GM19463 (cell line): Measurements from ENCODE around the gene BTBD18.
"Not testable (repeated sequence)": the region's sequence is repeated elsewhere in the genome, so short reads cannot be mapped to it uniquely, and the experiment has no call there.

Source experiments
- ATAC-seq: cut with Tn5 transposase; IDR thresholded peaks from one replicate; pipeline ENCODE4 v1.9.1; 2021; ENCODE audit warnings: mild to moderate bottlenecking, moderate library complexity; ENCODE audit not compliant: unreplicated experiment

The BTBD18 gene

GRCh38 chr11:57735619-57736298, 15.9 kb downstream of the BTBD18 start:
- peak; percentile 58 for ATAC-seq

DNA sequence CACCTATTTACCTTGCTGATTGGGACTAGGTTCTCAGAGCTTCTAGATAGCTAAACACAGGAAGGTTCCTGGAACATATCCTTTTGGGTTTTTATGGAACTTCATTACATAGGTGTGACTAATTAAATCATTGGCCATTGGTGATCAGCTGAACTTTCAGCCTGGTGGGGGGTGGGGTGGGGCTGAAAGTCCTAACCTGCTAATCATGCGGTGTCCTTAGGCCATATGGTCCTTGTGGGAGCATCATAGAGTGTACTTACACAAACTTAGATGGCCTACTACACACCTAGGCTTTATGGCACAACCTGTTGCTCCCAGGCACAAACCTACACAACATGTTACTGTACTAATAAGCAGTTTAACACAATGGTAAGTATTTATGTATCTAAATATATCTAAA, 19.0 kb downstream of the BTBD18 start:
- ATAC-seq: no peak

DNA sequence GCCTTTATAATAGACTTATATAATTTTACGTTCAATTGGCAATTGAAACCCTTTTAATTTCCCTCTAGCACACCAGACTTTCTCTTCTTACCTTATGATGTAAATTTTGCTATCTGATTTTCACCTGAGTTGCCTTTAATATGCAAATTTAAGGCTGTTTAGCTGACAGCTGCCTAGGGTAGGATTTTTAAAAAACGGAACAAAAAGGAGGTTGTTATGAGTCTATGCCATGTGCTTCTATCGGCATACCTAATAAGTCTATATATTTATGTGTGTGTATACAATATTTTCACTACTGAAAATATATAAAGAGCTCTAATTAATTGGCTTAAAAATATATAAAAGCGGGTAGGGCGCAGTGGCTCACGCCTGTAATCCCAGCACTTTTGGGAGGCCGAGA, 22.1 kb downstream of the BTBD18 start:
- no peak for ATAC-seq

GRCh38 chr11:57728829-57729228, 22.8 kb downstream of the BTBD18 start:
- no peak for ATAC-seq

DNA sequence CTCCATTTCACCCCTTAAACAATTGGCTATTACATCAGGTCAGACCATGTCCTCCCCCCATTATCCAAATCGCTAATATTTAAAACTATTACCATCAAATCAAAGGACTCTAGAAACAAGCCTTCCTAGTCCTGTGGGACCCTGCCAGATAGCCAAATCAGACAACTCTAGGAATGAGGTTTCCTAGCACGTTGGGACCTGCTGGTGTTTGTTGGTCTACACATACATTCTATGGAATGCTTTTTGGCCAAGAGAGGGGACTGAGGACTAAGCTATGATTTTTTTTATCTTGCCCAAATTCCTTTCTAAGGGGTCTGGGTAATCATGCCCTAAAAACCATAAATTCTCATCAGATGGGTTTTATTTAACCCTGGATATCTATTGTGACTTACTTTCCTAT, 24.4 kb downstream of the BTBD18 start:
- no peak for ATAC-seq

DNA sequence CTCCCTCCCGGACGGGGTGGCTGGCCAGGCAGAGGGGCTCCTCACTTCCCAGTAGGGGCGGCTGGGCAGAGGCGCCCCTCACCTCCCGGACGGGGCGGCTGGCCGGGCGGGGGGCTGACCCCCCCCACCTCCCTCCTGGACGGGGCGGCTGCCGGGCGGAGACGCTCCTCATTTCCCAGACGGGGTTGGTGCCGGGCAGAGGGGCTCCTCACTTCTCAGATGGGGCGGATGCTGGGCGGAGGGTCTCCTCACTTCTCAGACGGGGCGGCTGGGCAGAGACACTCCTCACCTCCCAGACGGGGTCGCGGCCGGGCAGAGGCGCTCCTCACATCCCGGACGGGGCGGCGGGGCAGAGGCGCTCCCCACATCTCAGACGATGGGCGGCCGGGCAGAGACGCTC, 34.9 kb downstream of the BTBD18 start:
- not testable (repeated sequence) for ATAC-seq

DNA sequence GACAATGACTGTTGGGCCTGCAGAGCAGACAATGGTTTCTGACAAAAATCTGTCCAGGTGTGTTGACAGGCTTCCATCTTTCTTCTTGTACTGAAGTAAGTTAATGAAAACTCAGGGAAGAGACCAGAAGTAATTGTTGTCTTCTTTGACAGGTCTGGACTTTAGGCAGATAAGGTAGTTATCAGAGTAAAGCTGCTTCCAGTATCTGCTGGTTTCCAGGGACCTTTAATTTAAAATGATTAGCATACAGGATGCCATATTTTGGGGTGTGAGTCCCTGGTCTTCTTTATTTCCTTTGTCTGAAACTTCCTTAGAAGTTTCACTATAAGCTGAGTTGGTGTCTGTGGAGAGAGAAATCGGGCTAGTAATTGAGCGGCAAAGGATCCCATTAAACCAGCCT, 37.8 kb downstream of the BTBD18 start:
- no peak for ATAC-seq

- peak; percentile 93 for ATAC-seq
Measured at GRCh38 chr11:57712256-57713150, 39.1 kb downstream of the BTBD18 start, which contains the start of gene TMX2. Gene TMX2 (plus strand): TSS chr11:57712593. CDS start chr11:57712619, 26 bp downstream.

DNA sequence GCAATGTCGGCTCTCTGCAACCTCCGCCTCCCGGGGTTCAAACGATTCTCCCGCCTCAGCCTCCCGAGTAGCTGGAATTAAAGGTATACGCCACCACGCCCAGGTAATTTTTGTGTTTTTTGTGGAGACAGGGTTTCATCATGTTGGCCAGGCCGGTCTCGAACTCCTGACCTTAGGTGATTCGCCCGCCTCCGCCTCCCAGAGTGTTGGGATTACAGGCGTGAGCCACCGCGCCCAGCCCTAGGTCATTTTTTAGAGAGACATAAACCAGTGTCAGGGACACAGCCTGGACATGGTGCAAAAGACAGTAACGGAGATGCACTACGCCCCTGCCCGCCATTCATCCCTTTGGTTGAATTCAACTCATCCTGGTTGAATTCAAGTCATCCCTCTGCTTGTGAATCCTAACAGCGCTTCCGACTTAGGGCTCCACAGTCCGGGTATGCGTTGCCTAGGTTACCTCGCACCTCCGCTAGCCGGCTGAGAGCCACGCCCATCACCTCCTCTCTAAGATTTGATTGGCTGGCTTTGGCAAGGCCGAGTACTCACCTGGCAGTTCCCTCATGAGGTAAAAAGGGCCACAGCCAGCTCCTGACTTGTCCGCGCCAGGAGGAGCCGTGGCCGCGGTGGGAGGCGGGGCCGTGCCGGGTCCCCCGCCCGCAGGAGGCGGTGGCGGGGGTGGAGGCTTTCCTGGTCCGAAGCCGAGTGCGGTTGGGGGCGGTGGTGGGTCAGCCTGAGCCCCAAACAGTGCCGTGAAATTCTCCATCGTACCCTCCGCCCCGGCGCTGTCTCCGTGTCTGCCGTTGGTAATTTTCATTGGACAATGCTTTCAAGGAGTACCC, 40.0 kb downstream of the BTBD18 start, which contains the start of gene MED19:
TSS of gene MED19 (minus strand) at position 802 of the 842 bp plus-strand sequence. CDS start at position 766, 36 bp downstream.
- ATAC-seq: peak; percentile 37

DNA sequence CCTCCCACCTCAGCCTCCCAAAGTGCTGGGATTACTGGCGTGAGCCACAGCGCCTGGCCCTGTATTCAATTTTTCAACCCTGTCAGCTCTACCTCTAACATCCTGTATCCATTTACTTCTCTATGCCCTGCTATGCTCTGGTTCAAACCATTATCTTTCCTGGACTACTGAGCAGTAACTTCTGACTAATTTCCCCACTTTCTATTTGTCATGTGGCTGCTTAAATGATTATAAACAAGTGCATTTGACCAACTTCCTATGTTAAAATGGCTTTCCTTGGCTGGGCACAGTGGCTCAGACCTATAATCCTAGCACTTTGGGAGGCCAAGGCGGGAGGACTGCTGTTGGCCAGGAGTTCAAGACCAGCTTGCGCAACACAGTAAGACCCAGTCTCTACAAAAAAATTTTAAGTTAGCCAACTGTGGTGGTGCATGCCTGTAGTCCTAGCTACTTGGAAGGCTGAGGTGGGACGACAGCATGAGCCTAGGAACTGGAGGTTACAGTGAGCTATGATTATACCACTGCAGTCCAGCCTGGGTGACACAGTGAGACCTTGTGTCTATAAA, 41.7 kb downstream of the BTBD18 start:
- no peak for ATAC-seq

- not testable (repeated sequence) for ATAC-seq
Measured at GRCh38 chr11:57705432-57705831, 46.2 kb downstream of the BTBD18 start.

- no peak for ATAC-seq
Measured at GRCh38 chr11:57704932-57705331, 46.7 kb downstream of the BTBD18 start.

DNA sequence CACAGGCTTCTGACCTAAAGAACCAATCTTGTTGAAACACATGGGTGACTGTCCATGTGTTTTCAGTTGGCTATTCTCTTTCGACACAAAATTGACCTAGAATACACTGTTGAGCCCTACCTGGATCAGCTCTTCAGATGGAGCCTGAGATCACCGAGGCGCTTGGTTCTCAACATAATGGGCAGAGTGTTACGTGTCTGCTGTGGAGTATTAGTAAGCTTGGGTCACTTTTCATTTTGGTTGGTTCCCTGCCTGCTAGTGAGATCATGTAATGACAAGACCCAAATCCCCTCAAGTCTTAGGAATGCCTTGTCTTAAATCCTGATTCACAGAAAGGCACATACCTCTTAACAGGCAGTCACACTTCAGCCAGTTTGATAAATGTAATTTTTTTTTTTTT, 48.3 kb downstream of the BTBD18 start:
- ATAC-seq: no peak

- ATAC-seq: no peak
Measured at GRCh38 chr11:57700425-57700824, 51.2 kb downstream of the BTBD18 start.

DNA sequence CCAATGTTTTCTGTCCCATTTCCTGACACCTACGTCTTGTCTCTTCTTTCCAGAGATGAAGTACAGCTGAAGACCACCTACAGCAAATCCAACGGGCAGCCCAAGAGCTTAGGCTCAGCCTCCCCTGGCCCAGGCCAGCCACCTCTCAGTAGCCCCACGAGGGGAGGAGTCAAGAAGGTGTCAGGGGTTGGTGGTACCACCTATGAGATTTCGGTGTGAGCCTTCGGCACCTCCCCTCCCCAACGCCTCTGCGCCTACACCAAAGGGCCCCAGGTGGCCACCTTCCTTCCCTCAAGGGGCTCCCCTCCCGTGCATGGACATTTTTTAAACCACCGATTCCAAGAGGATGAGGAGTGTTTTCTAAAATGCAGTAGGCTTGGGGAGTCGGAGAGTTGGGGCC, 51.8 kb downstream of the BTBD18 start:
- no peak for ATAC-seq

DNA sequence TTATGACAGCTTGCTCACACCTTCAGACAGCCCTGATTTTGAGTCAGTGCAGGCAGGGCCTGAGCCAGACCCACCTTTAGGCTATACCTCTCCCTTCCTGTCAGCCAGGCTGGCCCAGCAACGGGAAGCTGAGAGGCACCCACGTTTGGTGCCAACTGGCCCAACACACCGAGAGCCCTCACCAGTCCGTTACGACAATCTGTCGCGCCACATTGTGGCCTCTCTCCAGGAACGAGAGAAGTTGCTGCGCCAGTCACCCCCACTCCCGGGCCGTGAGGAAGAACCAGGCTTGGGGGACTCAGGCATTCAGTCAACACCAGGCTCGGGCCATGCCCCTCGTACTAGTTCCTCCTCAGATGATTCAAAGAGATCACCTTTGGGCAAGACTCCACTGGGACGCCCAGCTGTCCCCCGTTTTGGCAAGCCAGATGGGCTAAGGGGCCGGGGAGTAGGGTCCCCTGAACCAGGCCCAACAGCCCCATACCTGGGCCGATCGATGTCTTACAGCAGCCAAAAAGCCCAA, 52.7 kb downstream of the BTBD18 start:
- ATAC-seq: no peak
